IMR-90 (cell line): ENCODE data around the gene AGPAT1. TPM values are rescaled to one million over a fixed set of nuclear protein-coding genes. Genes with fewer than 3 reads are reported as not detected.

Experiments
- ATAC-seq: fragments of 200-7000 bp; cut with Tn5 transposase; 2 replicates; pipeline ENCODE4 v1.9.1; 2020; ENCODE audit warnings: low read depth, mild to moderate bottlenecking, moderate library complexity
- BruUV-seq: library from RNA; stranded (reverse); fragments of 400-500 nt; replicated peaks from 2 replicates; lab custom pipeline; 2021; lab: Mats Ljungman, UMichigan
- CTCF ChIA-PET: fragments of 300-600 bp; formaldehyde crosslinking; extraction: SDS; loops from one replicate; lab custom pipeline; 2021; ENCODE audit warnings: antibody characterized with exemption; lab: Yijun Ruan, JAX
- POLR2A ChIA-PET: fragments of 300-600 bp; sonication (Branson Sonifier 250); formaldehyde crosslinking; loops from one replicate; lab custom pipeline; 2022; ENCODE audit warnings: antibody characterized with exemption; ENCODE audit not compliant: unreplicated experiment; lab: Charles Lee
- DNase-seq: peaks from one replicate; pipeline ENCODE4 v3.0.0; 2013
- H2AFZ ChIP-seq: replicated peaks from 2 replicates; pipeline ENCODE3; 2013; ENCODE audit warnings: low read length, mild to moderate bottlenecking; ENCODE audit not compliant: poor library complexity
- H2AK5ac ChIP-seq: 2 replicates; pipeline ENCODE4 v1.6.1; 2013; ENCODE audit warnings: low read depth, low read length, inconsistent platforms
- H2AK9ac ChIP-seq: replicated peaks from 2 replicates; pipeline ENCODE3; 2013; ENCODE audit warnings: mild to moderate bottlenecking, low read depth, low read length, moderate library complexity; ENCODE audit not compliant: poor library complexity
- H2BK120ac ChIP-seq: 2 replicates; pipeline ENCODE4 v1.6.1; 2013; ENCODE audit warnings: low read depth, low read length, inconsistent platforms
- H2BK15ac ChIP-seq: 3 replicates; pipeline ENCODE4 v1.6.1; 2013; ENCODE audit warnings: low read depth, low read length, inconsistent platforms
- H2BK20ac ChIP-seq: 2 replicates; pipeline ENCODE4 v1.6.1; 2013; ENCODE audit warnings: low read depth, mild to moderate bottlenecking, inconsistent platforms, low read length, moderate library complexity
- H2BK5ac ChIP-seq: 2 replicates; pipeline ENCODE4 v1.6.1; 2013; ENCODE audit warnings: mild to moderate bottlenecking, low read depth, low read length, inconsistent platforms; ENCODE audit not compliant: poor library complexity, severe bottlenecking
- H3K14ac ChIP-seq: replicated peaks from 2 replicates; pipeline ENCODE4 v1.6.1; 2013; ENCODE audit warnings: low read depth, low read length, inconsistent platforms
- H3K18ac ChIP-seq: 2 replicates; pipeline ENCODE4 v1.6.1; 2013; ENCODE audit warnings: low read depth, low read length, control low read depth
- H3K23ac ChIP-seq: 2 replicates; pipeline ENCODE4 v1.6.1; 2013; ENCODE audit warnings: low read depth, low read length, inconsistent platforms
- H3K27ac ChIP-seq: 2 replicates; pipeline ENCODE4 v1.5.1; 2013; ENCODE audit warnings: mild to moderate bottlenecking, control low read depth, low read length; ENCODE audit not compliant: insufficient read depth
- H3K27me3 ChIP-seq: 2 replicates; pipeline ENCODE4 v1.6.1; 2013; ENCODE audit warnings: low read length; ENCODE audit not compliant: control insufficient read depth, insufficient read depth
- H3K36me3 ChIP-seq: 2 replicates; pipeline ENCODE4 v1.6.1; 2013; ENCODE audit warnings: low read length, mixed read lengths; ENCODE audit not compliant: control insufficient read depth, insufficient read depth
- H3K4ac ChIP-seq: 2 replicates; pipeline ENCODE4 v1.6.1; 2013; ENCODE audit warnings: low read depth, low read length, inconsistent platforms
- H3K4me1 ChIP-seq: 2 replicates; pipeline ENCODE4 v1.6.1; 2013; ENCODE audit warnings: low read length, mixed read lengths; ENCODE audit not compliant: control insufficient read depth, insufficient read depth
- H3K4me2 ChIP-seq: 2 replicates; pipeline ENCODE4 v1.6.1; 2013; ENCODE audit warnings: low read depth, mild to moderate bottlenecking, control low read depth, low read length, moderate library complexity
- H3K4me3 ChIP-seq: 2 replicates; pipeline ENCODE4 v1.5.1; 2013; ENCODE audit warnings: low read depth, mild to moderate bottlenecking, control low read depth, low read length, moderate library complexity; ENCODE audit not compliant: insufficient read depth
- H3K56ac ChIP-seq: 2 replicates; pipeline ENCODE4 v1.6.1; 2013; ENCODE audit warnings: low read length, inconsistent platforms; ENCODE audit not compliant: insufficient read depth; ENCODE audit errors: extremely low read depth
- H3K79me1 ChIP-seq, 2 experiments: 2 replicates each; pipeline ENCODE4 v1.6.1; 2013; ENCODE audit warnings: low read length in 2 of 2, inconsistent platforms in 1 of 2, low read depth in 1 of 2
- H3K9ac ChIP-seq: 2 replicates; pipeline ENCODE4 v1.6.1; 2013; ENCODE audit warnings: low read depth, low read length, control low read depth
- H3K9me1 ChIP-seq: 2 replicates; pipeline ENCODE4 v1.6.1; 2013; ENCODE audit warnings: low read length, inconsistent platforms; ENCODE audit not compliant: insufficient read depth
- H3K9me3 ChIP-seq: 2 replicates; pipeline ENCODE4 v1.6.1; 2013; ENCODE audit warnings: low read length; ENCODE audit not compliant: control insufficient read depth, insufficient read depth
- H4K20me1 ChIP-seq: 2 replicates; pipeline ENCODE4 v1.6.1; 2013; ENCODE audit warnings: low read length, inconsistent platforms; ENCODE audit not compliant: insufficient read depth
- H4K5ac ChIP-seq: 2 replicates; pipeline ENCODE4 v1.6.1; 2013; ENCODE audit warnings: mild to moderate bottlenecking, low read depth, low read length, control low read depth
- H4K8ac ChIP-seq, 2 experiments: 2 replicates each; pipeline ENCODE4 v1.6.1; 2013; ENCODE audit warnings: low read depth in 2 of 2, low read length in 2 of 2, control low read depth in 1 of 2, inconsistent platforms in 1 of 2
- H4K91ac ChIP-seq: 2 replicates; pipeline ENCODE4 v1.6.1; 2013; ENCODE audit warnings: low read depth, low read length, inconsistent platforms; ENCODE audit not compliant: insufficient read depth
- MAZ ChIP-seq: IDR thresholded peaks from 2 replicates; pipeline ENCODE4 v1.6.1; 2012; ENCODE audit warnings: low read depth, mild to moderate bottlenecking, low read length, improper control_type of control experiment, moderate library complexity, borderline replicate concordance
- POLR2A ChIP-seq: IDR thresholded peaks from 2 replicates; pipeline ENCODE4 v1.6.1; 2012; ENCODE audit warnings: mild to moderate bottlenecking, low read depth, low read length
- WGBS, 2 experiments: methylation state at CpG; one replicate each; pipeline versions ENCODE4 v1.1.5 to v1.1.7; 2013; ENCODE audit warnings: missing lambda C conversion rate in 2 of 2; ENCODE audit not compliant: insufficient read length in 1 of 2; ENCODE audit errors: extremely low coverage in 2 of 2; 5-methylcytosine and 5-hydroxymethylcytosine counted together
- dilution Hi-C: fragments of 300-500 bp; cut with HindIII; formaldehyde crosslinking; loops from one replicate; pipeline ENCODE4 v1.14.3; 2018; ENCODE audit warnings: low sequenced_read_pairs; ENCODE audit not compliant: unreplicated experiment
- in situ Hi-C: fragments of 300-500 bp; cut with MboI; formaldehyde crosslinking; loops from 3 replicates; pipeline ENCODE4 v1.14.3; 2019; ENCODE audit warnings: low sequenced_read_pairs, inconsistent platforms, mixed read lengths
- intact Hi-C: fragments of 100-400 bp; cut with micrococcal nuclease; formaldehyde crosslinking; loops from 2 replicates; pipeline ENCODE4 v1.10.0; 2022
- polyA plus RNA-seq, 3 experiments: library from polyadenylated mRNA; depleted of rRNA; stranded (reverse); fragments of >200 nt; gene quantifications; 2 replicates each; pipeline ENCODE4 v1.2.3, GENCODE V29; 2012; ENCODE audit warnings: low replicate concordance in 1 of 3
- total RNA-seq: library from RNA; depleted of rRNA; stranded (reverse); fragments of >200 nt; gene quantifications from 2 replicates; pipeline ENCODE4 v1.2.3, GENCODE V29; 2012

The AGPAT1 gene
- total and polyA plus RNA-seq, 2 of the 4 experiments (the other 2 are of a cell fraction), result 27.2 to 116 TPM

GRCh38 chr6:32175322-32175710 is 568 bp downstream of the AGPAT1 start:
- H2AFZ ChIP-seq, result peak overlapping the region; percentile 93
- peak overlapping the region; percentile 95 for H3K9ac ChIP-seq
- H3K27ac ChIP-seq, result peak overlapping the region; percentile 96
- no peak overlapping the region for H4K5ac ChIP-seq
- H2AK9ac ChIP-seq, result peak overlapping the region; percentile 99
- no peak overlapping the region for H2BK120ac ChIP-seq
- no peak for TF ChIP-seq POLR2A
- 0 out of 2 replicates have a peak, but pooled peaks have one; percentile 8 for TF ChIP-seq MAZ
- H2AK5ac ChIP-seq, result peak overlapping the region; percentile 97
- dilution Hi-C loops (no loop called here), intact Hi-C loops (loop anchor here (5.0 kb wide), 1 partner anchor 58 kb away; no protein-coding TSS in a partner anchor), in situ Hi-C loops (loop anchor here (10.0 to 25.0 kb wide), 2 partner anchors 201 to 787 kb away; partner anchors contain the start of genes BRD2, DXO and HLA-DMA)
- peak overlapping the region; percentile 92 for H3K23ac ChIP-seq
- no TSS peak for BruUV-seq
- H3K27me3 ChIP-seq, result no peaks in the 10 kb centered on the region
- no peak overlapping the region for H2BK15ac ChIP-seq
- H3K4ac ChIP-seq, result peak overlapping the region; percentile 96
- peak overlapping the region; percentile 77; the same call in 1 of the 2 replicates for H3K56ac ChIP-seq
- H3K18ac ChIP-seq, result no peak overlapping the region; the same call in 1 of the 2 replicates
- peak overlapping the region; percentile 82 for H2BK5ac ChIP-seq
- peak overlapping the region; percentile 98 for H3K4me2 ChIP-seq
- ChIA-PET POLR2A (no interaction called here), CTCF (no interaction called here)
- peaks cover 3% of the 10 kb centered on the region; the same call in 1 of the 2 replicates for H4K20me1 ChIP-seq
- peak overlapping the region; percentile 82; the same call in 1 of the 2 replicates for H4K91ac ChIP-seq
- ATAC-seq, result no peak
- peaks cover 14% of the 10 kb centered on the region for H3K36me3 ChIP-seq
- H3K9me1 ChIP-seq, result peaks cover 30% of the 10 kb centered on the region
- no CpG with 5 or more reads among the region's 2 CpGs for WGBS, 2 experiments
- no peaks in the 10 kb centered on the region for H3K9me3 ChIP-seq
- no peak for DNase-seq
- no peak overlapping the region for H2BK20ac ChIP-seq
- H3K79me1 ChIP-seq, result peaks cover 35 to 71% of the 10 kb centered on the region in 2 experiments
- H3K14ac ChIP-seq, result peak overlapping the region; percentile 87
- H4K8ac ChIP-seq, result peak overlapping the region; percentile 47 to 76; a peak in 2 of 4 replicates
- H3K4me3 ChIP-seq, result peak overlapping the region; percentile 76
- peaks cover 7% of the 10 kb centered on the region for H3K4me1 ChIP-seq
